ENCODE measurements around the gene KRTAP12-1.

Gene KRTAP12-1, protein sequence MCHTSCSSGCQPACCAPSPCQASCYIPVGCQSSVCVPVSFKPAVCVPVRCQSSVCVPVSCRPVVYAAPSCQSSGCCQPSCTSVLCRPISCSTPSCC

DNA sequence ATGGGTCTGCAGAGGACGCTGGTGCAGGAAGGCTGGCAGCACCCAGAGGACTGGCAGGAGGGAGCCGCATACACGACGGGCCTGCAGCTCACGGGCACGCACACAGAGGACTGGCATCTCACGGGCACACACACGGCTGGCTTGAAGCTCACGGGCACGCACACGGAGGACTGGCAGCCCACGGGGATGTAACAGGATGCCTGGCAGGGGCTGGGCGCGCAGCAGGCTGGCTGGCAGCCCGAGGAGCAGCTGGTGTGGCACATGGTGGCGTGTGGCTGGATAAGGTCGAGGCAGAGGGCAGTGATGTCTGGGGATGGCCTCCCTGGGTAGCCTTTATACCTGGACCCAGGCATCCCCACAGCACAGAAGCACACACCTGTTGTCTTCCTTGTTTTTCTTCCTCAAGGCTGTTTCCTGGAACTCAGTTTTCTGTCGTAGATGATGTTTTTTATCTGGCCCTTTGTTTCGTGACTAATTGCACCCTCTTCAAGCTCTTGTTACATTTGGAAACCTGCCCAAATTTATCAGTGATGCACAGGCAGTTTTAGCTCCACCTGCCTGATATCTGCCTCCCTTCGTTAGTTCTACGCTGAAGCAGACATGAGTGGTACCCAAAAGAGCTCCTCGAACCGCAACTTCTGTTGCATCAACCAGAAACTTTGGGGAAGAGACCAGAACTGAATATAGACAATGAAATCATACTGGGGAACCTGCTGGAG lies at the start of gene KRTAP12-1:
Gene KRTAP12-1, minus strand, starts transcription at position 303 of the 719 bp plus-strand sequence. Its CDS starts 40 bp downstream, at position 263.
- H3K27ac ChIP-seq: no peak within 1 kb of the TSS
- no peak for DNase-seq (ENCODE audit: low read depth, low spot score)

DNA sequence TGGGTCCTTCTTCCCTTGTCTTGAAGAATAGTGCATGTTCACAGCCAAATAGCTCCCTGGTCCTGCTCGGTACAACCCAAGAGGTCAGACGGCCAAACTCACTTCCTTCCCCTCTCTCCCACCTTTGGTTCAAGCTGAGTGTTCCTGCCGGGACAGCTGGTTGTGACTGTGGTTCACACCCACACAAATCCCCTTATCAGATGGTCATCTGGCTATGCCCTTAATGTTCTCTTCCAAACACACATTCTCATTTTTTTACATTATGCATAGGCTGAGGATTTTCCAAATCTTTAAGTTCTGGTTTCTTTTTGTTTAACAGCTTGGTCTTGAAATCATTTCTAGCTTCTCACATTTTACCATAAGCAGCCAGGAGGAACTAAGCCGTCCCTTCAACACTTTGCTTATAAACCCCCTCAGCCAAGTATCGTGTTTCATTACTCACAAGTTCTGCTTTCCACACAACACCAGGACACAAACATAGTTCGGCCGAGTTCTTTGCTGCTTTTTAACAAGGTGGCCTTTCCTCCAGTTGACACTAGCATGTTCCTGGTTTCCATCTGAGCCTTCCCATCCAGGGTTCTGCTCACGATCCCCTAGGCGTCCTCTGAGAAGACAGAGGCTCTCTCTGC lies 49.1 kb upstream of the KRTAP12-1 start:
- DNase-seq (ENCODE audit: low read depth, low spot score): no peak
- no peak overlapping the region for H3K27ac ChIP-seq

GRCh38 chr21:44730028-44730395 lies 48.0 kb upstream of the KRTAP12-1 start:
- H3K27ac ChIP-seq: no peak overlapping the region
- no peak for DNase-seq (ENCODE audit: low read depth, low spot score)

- no peak for DNase-seq (ENCODE audit: low read depth, low spot score)
- no peak overlapping the region for H3K27ac ChIP-seq
Measured at GRCh38 chr21:44729336-44730027, 47.5 kb upstream of the KRTAP12-1 start.

DNA sequence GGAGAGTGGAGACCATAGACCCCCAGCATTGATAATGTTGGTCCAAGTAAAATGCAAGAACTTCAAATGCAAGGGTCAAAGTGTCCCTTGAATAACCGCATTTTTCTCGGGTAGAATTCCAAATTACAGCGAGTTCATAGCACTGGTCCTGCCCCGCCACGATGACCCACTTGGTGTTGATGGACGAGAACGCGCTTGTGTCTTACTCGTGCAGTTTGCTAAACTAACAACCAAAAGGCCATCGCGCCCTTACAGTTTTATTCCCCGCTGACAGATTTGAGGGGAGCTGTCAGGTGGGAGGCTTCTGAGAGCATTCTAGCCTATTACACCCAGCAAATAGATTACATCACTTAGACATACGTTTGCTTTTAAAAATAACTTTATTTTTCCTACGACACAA lies 46.8 kb upstream of the KRTAP12-1 start:
- no peak overlapping the region for H3K27ac ChIP-seq
- no peak for DNase-seq (ENCODE audit: low read depth, low spot score)

GRCh38 chr21:44727757-44728156 lies 45.8 kb upstream of the KRTAP12-1 start:
- no peak overlapping the region for H3K27ac ChIP-seq
- no peak for DNase-seq (ENCODE audit: low read depth, low spot score)

GRCh38 chr21:44727321-44727720 lies 45.4 kb upstream of the KRTAP12-1 start:
- no peak for DNase-seq (ENCODE audit: low read depth, low spot score)
- H3K27ac ChIP-seq: no peak overlapping the region

GRCh38 chr21:44726826-44727225 lies 44.9 kb upstream of the KRTAP12-1 start:
- no peak for DNase-seq (ENCODE audit: low read depth, low spot score)

GRCh38 chr21:44724926-44725325 lies 43.0 kb upstream of the KRTAP12-1 start:
- H3K27ac ChIP-seq: no peak overlapping the region
- no peak for DNase-seq (ENCODE audit: low read depth, low spot score)

More at GRCh38 chr21:44726826-44727225, 44.9 kb upstream of the KRTAP12-1 start:
- H3K27ac ChIP-seq: no peak overlapping the region

GRCh38 chr21:44724196-44724595 lies 42.2 kb upstream of the KRTAP12-1 start:
- no peak for DNase-seq (ENCODE audit: low read depth, low spot score)

GRCh38 chr21:44723177-44724131 lies 41.5 kb upstream of the KRTAP12-1 start:
- no peak overlapping the region for H3K27ac ChIP-seq
- DNase-seq (ENCODE audit: low read depth, low spot score): no peak

More at GRCh38 chr21:44724196-44724595, 42.2 kb upstream of the KRTAP12-1 start:
- H3K27ac ChIP-seq: no peak overlapping the region

DNA sequence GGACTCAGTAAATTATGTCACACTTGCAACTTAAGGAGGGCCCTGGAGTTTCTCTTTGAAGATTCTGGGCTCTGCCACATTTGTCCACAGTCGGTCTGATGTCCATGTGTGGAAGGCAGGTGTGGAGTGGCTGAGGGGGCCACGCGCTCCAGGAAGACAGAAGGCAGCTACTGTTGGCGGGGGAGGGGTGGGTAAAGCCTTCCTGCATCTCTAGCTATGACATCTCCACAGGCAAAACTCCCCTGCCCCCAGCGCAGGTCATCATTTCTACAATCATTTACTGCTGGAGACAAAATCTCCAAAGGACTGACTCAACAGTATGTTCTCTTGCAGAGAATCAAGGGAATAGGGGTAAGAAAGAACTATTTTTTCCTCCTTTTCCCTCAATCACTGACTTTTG lies 40.8 kb upstream of the KRTAP12-1 start:
- H3K27ac ChIP-seq: no peak overlapping the region
- no peak for DNase-seq (ENCODE audit: low read depth, low spot score)

DNA sequence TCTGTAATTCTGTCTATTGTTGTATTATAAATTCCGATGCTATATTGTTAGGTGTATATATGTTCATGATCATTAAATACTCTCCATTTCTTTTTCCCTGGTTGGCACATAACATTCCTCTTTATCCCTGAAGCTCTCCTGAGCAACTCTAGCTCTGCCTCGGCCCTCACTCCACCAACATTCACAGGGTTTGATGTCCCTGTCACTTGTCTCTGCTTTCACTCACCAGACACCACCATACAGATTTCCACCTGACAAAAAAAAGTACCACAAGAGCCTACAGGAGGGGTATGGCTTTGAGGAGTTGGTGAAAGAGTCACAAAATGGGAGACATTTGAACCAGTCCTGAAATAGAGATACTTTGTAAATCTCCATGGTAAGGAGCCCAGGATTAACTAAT lies 38.2 kb upstream of the KRTAP12-1 start:
- DNase-seq (ENCODE audit: low read depth, low spot score): no peak
- H3K27ac ChIP-seq: no peak overlapping the region

DNA sequence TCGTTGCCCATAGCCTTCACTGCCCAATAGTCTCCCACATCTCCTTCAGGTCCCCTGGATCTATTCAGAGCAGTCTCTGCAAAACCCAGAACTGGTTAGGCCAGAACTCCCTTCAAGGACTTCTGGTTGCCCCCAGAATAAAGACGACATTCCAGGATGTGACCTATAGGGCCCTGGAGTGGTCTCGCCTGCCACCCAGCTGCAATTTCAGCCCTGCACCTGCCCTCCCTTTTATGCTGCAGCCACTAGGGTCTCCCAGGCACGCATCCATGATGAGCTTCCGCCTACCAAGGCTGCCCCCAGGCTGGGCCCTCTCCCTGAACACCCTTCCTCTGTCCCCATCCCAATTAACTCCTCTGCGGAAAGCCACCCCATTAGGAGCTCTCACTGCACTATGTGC lies 36.6 kb upstream of the KRTAP12-1 start:
- no peak for DNase-seq (ENCODE audit: low read depth, low spot score)

GRCh38 chr21:44718093-44718492 lies 36.1 kb upstream of the KRTAP12-1 start:
- no peak for DNase-seq (ENCODE audit: low read depth, low spot score)
- no peak overlapping the region for H3K27ac ChIP-seq

More for the DNA sequence above, 36.6 kb upstream of the KRTAP12-1 start:
- H3K27ac ChIP-seq: no peak overlapping the region

DNA sequence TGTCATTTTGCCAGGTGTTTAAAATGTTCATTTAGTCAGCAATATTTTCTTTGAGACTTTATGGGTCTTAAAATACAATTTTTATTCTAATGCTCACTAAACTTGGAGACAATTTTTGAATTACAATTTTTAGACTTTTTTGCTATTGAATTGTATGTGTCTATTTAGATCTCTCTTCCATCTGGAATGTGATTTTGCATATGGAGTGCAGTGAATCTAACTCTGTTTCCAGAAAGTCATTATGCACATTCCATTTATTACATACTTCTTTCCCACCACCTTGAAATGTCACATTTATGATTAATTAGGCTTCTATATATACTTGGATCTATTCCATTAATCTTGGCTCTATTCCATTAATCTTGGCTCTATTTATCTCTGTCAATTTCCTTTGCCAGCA lies 35.0 kb upstream of the KRTAP12-1 start:
- H3K27ac ChIP-seq: no peak overlapping the region
- DNase-seq (ENCODE audit: low read depth, low spot score): no peak

DNA sequence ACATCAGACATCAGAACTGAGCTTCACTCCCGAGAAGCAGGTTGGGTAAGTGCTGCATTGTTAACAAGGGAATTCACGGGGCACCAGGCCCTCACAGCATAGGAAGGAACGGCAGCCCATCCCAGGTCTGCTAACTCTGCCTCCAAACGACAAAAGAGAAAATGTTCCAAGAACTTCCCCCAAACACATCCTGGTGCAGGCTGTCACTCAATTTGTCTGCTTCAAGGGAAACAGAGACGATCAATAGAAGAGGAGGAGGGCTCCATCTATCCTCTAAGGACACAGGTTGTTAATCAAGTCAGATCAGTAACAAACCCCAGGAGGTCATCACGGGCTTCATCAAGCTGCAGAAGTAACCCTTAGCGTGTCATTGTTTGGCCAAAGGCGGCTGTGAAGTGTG lies 32.9 kb upstream of the KRTAP12-1 start:
- no peak overlapping the region for H3K27ac ChIP-seq

GRCh38 chr21:44713846-44714245 lies 31.9 kb upstream of the KRTAP12-1 start:
- H3K27ac ChIP-seq: no peak overlapping the region
- DNase-seq (ENCODE audit: low read depth, low spot score): no peak

More for the DNA sequence above, 32.9 kb upstream of the KRTAP12-1 start:
- no peak for DNase-seq (ENCODE audit: low read depth, low spot score)

- no peak for DNase-seq (ENCODE audit: low read depth, low spot score)
- H3K27ac ChIP-seq: no peak overlapping the region
Measured at GRCh38 chr21:44713130-44713529, 31.2 kb upstream of the KRTAP12-1 start.

Measured in epithelial cell of prostate (primary cell).